SW480 (cell line): ENCODE data around the gene SPX.

Source experiments
- DNase-seq: peaks from one replicate; pipeline ENCODE4 v3.0.0-alpha.2; 2016; ENCODE audit warnings: low spot score

SPX gene

DNA sequence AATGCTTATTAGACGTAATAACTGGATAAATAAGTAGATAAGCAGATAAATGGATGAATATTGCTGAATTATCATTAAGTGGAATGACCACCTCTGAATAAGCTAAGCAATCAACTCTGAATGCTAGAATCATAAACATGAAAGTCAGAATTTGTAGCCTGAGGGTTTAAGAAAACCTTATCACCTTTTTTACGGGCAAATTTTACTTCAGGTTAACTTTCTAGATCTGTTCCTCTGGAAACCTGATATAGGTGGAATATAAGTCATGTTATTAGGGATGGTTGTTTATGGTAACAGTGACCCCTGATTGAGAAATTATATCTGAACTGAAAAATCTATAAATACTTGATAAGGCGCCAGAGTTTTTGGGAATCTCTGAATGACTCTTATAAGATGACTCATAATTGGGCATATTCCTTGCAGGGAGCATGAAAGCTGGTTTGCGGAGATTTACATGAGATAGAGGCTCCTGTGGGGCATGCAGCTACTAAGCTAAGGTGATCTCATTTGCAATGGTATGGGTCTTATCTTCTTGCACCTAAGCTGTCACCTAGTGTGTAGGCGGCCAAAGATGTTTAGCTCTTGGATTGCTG is 12.1 kb downstream of the SPX start:
- no peak for DNase-seq

DNA sequence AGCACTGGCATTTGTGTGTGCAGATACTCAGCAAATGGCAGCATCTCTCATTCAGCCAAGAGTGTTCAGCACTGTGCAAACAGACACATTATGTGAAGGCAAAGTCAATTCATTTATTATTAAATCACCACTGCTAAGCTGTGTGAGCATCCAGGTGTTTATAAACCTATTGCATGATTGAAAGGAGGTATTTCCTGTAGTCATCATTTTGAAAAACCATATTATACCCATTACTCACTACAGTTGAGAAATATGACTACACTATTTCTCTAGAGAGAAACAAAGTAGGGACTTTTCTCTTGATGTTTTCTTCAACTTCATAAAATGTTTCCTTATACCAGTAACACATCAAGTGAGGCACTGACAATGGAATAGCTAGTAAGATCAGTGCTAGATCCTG is 13.7 kb downstream of the SPX start:
- no peak for DNase-seq

DNA sequence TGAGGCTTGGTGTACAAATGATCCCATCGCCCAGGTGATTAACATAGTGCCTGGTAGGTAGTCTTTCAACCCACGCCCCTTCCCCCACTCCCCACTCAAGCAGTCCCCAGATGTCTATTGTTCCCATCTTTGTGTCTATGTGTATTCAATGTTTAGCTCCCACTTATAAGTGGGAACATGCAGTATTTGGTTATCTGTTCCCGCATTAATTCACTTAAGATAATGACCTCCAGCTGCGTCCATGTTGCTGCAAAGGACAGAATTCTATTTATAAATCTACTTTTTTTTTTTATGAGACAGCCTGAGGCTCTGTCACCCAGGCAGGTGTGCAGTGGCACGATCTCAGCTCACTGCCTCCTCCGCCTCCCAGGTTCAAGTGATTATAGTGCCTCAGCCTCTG is 15.7 kb downstream of the SPX start:
- DNase-seq, result no peak

DNA sequence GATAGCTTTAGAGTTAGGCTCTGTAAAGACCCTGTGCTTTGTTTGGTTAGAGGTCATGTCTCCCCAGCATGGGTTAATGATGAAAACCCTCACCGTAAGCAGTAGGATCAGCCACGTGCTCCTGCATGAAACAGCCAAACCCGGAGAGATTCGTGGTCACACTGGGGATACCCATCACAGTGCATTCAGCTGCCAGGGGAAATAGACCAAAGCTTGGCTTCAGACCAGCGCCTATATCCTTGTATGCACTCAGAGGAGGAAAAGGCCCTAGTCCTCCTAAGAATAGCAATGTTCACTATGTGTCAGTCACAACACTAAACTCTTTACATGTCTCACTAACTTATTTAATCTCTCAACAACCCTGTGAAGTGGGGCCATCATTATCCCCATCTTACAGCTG is 16.3 kb downstream of the SPX start:
- DNase-seq, result no peak

DNA sequence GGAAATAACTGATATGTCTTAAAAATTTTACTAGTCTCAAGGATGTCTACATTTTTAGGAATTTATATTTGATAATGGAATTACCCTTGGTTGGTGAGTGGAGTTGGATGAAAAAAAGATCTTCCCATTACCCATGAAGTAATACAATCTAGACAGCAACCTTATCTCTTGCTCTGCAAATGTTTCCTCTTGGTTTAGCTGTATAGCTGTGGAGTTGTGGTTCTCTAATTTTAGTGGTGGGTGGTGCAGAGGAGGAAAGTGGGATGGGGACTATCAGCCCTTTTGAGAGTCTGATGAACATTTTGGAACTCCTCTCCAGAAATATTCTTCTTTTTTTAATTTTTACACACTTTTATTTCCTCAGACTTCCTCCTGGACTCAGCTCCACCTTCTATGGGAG is 17.1 kb downstream of the SPX start:
- no peak for DNase-seq

DNA sequence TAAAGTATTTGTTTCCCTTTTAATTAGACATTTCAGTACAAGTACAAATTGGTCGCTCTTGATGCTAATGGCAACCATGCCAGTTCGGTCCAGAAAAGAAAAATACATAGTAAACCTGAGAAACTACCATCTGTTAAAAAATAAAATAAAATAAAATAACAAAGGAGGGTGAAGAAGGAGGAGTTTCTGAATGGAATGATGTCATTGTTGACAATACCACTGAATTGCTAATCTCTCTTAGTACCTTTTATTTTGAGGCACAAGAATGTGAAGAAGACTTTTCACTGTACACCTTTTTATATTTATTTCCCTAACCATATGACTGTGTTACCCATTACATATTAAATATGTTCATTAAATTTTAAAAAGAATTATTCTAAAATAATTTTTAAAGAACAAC is 19.5 kb downstream of the SPX start:
- DNase-seq, result no peak

DNA sequence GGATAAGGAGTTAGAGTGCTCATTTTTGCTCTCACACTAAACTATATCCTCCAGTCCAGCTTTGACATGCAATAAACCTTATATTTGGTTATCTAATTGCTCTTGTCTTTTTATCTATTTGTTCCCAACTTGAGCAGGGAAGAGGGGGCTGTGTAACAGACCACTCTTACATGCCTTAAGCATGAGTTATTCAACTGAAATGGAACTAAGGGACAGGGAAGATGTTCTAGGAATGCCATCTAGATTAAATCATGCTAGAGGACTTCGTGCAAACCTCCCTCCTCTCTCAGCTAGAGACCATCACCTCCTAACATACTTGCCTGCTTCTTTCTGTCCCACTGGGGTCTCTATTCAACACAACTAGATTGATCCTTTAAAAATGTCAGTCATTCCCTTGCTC is 20.6 kb downstream of the SPX start:
- DNase-seq, result no peak

DNA sequence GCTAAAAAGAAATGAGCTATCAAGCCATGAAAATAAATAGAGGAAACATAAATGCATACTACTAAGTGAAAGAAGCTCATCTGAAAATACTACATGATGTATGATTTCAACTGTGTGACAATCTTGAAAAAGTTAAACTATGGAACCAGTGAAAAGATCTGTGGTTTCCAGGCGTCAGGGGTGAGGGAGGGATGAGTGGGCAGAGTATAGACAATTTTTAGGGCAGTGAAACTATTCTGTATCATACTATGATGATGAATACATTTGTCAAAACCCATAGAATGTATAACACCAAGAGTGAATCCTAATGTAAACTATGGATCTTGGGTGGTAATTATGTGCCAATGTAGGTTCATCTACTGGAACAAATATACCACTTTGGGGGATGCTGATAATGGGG is 21.3 kb downstream of the SPX start:
- DNase-seq, result no peak

DNA sequence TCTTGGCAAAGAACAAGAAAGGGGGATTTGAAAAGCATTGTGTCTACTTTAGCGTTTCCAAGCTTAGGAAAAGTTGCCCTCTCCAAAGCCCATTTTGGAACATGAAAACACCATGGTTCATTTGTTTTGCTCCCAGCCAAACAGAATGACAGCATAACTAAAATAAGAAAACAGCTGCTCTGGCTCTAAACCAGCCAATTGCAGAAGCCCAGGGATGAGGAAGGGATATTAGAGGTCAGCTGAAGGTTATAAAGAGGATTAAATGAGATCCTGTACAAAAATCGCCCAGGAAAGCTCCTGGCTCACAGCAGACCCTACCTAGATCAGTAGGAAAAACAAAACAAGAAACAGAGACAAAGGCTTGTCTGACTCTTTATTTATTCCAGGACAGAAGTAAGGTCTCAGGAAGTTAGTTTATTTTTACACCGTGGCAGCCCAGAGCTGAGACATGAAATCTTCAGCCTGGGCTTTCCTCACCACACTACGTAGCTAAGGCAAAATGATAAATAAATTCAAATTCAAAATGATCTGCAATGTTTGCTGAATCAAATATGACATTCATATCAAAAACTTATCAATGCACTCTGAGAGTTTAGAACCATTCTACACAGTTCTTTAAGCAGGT is 25.9 kb downstream of the SPX start:
- no peak for DNase-seq

DNA sequence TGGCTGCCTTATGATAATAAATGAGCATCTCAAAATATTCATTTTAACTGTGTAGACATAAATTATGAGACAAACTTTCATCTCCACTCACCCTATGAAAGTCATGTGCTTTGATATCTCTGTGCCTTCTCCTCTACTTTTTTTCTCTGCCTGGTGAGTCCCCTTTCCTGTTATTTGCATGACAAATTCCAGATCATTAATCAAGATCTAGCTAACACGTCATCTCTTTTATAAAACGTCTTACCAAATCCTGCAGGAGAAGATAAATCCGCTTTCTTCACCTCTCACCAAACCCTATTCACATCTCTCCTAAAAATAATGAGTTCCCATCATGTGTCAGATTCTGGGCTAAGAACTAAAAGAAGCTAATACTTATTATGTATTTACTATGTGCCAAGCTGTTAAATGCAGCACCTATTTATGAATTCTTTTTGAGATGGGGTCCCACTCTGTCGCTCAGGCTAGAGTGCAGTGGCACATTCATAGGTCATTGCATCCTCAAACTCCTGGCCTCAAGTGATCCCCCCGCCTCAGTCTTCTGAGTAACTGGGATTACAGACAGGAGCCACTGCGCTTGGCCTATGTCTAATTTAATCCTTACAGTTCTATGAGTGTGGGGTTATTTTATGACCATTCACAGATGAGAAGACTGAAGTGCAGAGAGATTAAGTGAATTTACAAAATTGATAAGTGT is 26.7 kb downstream of the SPX start:
- DNase-seq, result no peak

DNA sequence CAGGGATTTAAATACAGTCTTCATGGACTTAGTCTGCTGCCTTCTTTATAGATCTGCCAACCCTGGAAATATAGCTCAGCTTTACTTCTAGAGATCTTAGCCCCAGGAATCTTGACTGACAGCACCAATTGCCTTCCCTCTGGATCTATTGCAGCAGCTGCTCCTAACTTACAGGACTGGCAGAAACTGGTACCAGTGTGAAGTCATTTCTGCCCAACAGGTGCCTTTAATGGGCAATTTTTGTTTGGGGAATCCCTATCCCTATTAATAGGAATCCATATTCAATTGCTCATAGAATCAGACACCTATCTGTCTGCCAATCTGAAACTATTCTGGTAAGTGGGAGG is 27.2 kb downstream of the SPX start:
- DNase-seq, result no peak

DNA sequence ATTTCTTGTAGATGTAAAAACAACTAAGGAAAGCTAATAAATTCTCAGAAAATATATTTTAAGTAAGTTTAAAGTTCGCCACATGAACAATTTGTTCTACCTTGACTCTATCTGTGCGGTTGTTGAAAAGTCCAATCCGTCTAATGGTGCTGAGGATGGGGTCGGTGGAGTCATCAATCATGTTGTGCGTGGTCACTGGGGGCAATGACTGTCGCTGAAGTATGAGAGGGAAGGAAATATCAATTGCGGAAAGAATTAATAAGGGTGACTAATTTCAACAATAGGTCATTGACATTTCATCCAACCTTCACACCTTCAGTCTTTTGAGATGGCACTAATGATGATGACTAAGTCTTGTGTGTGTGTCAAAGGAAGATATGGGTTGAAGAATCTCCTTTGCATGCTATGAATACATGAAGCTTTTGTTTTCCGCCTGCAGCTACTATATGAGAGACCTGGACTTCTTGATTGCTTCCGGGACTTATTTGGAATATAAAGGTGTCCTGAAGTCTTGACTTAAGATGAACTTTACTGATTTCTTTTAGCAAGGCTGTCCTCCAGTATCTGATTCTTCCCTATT is 32.1 kb downstream of the SPX start:
- DNase-seq, result no peak

DNA sequence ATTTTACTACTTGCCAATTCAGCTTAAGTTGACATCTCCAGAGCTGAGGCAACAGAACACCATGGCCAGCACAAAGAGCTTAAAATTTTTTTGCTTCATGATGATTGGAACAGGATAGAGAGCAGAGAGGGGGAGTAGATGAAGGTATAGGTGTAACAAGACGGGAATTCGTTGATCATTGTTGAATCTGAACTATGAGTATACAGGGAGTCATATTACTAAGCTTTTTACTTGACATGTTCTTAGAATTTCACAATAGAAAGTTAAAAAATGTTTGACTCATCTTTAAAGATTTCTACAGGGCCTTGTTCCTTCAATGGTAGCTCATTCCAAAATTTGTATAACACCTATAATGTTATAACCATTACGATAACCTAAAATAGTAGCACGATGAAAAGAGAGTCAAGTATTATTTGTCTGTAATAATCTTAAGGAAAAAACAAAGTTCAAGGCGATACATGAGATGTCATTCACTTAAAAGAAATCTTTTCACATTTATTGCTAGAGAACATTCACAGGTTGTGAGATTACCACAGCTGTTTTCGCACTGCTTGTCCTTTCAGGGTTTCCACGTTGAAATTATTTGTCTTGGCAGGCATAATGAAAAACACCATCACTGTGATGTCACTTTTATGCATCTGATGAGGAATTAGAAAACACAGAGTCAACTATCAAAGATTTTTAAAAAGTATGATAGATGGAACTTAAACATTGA is 33.9 kb downstream of the SPX start:
- no peak for DNase-seq

DNA sequence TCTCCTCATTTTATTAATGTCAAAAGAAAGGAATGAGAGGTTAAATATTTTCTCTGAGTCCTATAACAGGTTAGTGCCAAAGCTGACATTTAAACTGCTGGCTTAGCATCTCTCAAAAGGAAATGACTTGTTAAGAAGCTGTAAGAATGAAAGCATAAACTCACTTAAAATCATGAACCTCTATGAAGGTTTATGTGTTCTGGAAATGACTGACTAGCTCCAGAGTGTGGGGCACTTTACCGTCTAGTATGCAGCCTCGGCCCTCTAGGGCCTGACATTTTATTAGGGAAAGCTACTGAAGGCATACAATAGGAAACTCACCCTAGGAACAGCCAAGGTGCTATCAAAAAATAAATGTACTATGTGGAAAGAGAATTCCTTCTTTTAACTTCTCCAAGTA is 35.1 kb downstream of the SPX start:
- DNase-seq, result no peak

DNA sequence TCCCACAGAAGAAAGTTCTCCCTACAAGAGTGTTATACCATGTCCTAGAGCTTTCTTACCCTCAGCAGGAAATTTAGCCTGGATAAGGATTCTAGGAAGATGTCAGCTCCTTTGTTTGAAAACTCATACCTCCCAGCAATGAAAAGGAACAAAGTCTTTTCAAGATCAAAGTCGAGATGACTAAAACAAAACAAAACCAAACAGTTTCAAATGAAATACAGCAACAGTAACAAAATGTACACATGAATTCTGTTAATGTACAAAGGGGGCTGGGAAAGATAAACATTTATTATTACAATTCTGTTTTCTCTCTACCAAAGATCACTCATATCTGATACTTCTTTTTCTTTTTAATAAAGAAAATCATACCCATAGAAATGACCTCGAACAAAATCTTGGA is 36.8 kb downstream of the SPX start:
- no peak for DNase-seq

DNA sequence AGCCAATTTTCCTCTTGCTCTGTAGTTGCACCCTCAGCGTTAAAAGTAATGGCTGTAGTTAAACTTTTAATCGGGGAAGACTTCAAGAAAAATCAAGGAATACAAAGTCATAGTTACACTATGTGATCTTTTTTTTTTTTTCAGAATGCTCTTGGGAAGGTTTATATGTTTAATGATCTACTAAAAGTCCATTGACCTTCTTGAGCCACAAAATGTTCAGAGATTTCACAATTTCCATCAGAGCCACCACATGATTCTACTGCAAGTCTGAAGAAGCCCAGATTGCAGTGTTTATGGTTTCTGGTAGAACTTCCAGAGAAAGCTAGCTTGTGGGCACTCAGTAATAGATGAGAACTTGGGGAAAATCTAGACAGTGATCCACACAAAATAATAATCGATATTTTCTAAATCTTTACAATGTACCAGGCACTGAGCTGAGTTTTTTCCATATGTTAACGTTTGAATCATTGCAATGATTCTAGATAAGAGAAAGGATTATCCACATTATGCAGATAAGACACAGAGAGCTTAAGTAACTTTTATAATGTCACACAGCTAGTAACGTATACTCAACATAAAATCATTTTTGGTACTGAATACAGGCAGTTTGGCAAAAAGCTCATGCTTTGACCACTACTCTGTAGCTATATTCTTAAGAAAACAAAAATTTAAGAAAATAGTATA is 40.3 kb downstream of the SPX start:
- no peak for DNase-seq

DNA sequence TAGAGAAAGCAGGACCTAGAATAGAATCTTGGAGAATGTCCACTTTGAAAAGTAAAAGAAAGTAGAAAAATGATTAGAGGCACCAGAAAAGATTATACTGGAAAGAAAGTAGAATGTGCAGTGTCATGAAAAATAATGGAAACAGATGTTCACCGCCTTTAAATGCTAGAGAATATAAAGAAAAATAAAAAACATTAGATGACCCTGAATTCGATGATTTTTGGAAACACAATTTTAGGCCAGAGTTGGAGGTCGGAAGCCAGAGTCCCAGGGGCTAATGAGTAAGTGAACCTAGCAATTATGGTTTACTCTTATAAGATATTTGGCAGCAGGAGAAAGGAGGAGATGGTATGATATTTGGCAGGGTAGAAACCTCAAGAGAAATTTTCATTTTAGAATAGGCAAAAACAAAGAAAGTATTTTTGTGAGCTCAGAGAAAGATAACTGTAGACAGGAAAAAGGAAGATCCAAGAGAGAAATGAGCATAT is 40.9 kb downstream of the SPX start:
- DNase-seq, result no peak

DNA sequence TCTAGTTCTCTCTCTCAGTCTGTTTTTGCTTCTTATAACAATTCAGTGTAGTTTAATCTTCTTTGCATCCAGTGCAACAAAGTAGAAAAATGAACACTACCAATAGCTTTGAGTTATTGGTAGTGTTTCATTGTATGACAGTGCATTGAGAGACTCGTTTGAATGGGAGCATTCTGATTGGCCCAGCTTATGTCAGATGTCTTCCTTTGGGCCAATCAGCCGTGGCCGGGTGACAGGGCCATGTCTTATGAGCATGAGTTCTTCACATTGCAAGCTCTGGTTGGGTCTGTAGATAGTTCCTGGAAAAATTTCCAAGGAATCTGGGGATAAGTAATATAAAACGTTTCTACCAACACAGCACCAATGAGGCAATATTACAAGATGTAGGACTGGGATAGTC is 42.0 kb downstream of the SPX start:
- DNase-seq, result no peak

DNA sequence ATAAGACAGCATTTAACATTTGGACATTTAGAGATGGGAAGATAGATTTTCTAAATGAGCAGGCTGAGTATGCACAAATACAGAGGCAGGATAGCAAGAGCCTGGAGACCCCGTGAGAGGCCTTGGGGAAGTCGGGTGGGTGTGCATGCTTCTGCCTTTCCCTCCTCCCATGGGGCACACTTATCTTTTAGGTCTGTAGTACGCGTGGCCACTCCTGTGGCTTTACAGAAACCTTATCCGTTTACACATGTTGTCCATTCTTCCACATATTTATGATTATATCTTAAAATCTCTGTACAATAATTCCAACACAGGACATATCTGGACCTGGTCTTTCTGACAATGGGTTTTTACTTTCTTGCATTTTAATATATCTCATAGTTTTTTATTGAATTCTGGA is 45.0 kb downstream of the SPX start:
- no peak for DNase-seq

DNA sequence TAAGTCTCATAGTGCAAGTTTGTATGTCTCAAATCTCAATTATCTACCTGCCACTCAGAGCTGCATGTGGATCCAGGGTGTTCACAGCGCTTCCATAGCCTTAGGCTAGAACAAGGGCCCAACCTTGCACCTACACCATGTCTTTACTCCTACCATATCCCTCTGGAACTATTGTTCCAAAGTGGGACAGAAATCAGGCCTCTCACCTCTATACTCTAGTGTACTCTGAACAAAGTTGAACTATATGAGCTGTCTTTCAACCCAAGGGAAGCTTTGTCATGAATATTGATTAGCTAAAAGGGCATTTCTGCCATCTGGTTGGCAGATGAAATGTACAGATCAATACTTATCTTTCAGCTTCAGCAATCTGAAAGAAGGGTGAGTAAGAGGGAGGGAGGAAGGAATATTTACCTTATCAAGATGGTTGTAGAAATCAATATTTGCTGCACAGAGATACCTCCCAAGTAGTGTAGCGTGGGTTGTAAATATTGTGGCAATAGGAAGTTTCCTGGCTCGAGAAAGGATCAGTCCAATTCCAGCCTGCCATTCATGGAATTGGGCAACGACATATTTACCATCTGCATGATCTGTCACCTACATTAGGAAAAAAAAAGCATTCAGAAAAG is 47.8 kb downstream of the SPX start:
- no peak for DNase-seq

DNA sequence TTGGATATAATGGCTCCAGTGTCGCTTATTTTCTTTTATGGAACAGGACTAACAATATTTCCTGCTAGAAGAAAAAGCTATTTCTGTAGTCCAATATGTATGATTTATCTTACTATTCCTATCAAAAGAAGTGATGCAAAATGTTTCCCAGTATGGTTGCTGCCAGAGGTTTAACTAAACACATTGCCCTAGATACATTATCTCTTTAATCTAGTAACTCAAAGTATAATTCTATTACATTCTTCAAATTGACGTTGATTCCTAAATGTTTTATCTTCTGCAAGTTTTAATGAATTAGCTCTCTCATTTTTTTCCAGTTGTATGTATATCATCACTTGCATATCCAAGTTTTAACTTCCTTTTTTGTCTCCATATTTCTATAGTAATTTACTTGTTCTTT is 50.3 kb downstream of the SPX start:
- DNase-seq, result no peak

DNA sequence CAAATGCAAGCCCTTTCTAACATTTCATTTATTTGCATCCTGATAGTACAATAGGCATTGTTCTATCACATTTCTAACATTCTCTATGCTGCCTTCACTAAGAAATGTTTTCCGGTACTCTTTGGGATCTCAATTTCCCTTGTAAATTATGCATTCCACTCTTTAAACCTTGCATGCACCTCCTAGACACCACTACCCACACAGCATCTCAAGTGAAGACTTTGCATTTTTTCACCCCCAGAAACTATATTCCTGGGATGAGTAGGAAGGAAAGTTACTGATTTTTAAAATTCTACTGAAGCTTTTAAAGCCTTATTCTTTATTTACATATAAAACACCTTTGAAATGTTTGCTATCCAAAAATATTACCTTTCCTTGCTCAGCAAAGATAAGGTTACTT is 51.4 kb downstream of the SPX start:
- no peak for DNase-seq
